Astrocyte (in vitro differentiated cells and primary cell): ENCODE results near the gene CEACAM5.

Source experiments
- EZH2 ChIP-seq: IDR thresholded peaks from 2 replicates; pipeline ENCODE4 v1.6.1; 2012; ENCODE audit warnings: mild to moderate bottlenecking, low read length, inconsistent platforms; ENCODE audit not compliant: insufficient read depth
- TF ChIP-seq, protein P1 (sequence below): IDR thresholded peaks from 2 replicates; pipeline ENCODE4 v1.5.1; 2011; ENCODE audit warnings: low read depth, mild to moderate bottlenecking, inconsistent platforms, low read length, moderate library complexity; ENCODE audit not compliant: insufficient read depth

DNA sequence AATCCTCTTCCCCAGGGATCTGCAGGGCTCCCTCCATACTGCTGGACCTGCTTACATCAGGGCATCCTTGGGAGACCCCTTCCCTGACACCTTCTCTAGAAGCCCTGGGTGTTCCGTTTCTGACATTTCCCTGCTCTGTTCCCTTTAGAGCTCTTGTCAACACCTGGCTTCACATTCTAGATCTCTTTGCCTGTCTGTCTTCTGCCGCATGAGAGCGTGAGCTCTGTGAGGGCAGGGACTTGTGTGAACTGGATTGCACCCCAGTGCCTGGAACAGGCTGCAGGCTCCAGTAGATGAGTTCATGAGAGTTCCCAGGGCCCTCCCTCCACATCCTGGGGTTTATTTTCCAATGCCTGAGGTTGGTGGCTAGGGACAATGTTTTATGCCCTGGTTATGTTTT lies 21.0 kb upstream of the CEACAM5 start:
- no peak for TF ChIP-seq EZH2
- TF ChIP-seq, protein P1, sequence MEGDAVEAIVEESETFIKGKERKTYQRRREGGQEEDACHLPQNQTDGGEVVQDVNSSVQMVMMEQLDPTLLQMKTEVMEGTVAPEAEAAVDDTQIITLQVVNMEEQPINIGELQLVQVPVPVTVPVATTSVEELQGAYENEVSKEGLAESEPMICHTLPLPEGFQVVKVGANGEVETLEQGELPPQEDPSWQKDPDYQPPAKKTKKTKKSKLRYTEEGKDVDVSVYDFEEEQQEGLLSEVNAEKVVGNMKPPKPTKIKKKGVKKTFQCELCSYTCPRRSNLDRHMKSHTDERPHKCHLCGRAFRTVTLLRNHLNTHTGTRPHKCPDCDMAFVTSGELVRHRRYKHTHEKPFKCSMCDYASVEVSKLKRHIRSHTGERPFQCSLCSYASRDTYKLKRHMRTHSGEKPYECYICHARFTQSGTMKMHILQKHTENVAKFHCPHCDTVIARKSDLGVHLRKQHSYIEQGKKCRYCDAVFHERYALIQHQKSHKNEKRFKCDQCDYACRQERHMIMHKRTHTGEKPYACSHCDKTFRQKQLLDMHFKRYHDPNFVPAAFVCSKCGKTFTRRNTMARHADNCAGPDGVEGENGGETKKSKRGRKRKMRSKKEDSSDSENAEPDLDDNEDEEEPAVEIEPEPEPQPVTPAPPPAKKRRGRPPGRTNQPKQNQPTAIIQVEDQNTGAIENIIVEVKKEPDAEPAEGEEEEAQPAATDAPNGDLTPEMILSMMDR = no peak
